GM18907 (cell line): ENCODE data around the gene COA3.

Experiments
- ATAC-seq: cut with Tn5 transposase; IDR thresholded peaks from one replicate; pipeline ENCODE4 v1.9.1; 2021; ENCODE audit warnings: mild to moderate bottlenecking, moderate library complexity; ENCODE audit not compliant: unreplicated experiment

COA3 gene

GRCh38 chr17:42798383-42799380 is at the start of gene COA3, which contains the start of gene CNTD1:
COA3 (minus strand) TSS chr17:42798704; CDS start chr17:42798681, 23 bp downstream.
CNTD1 (plus strand) TSS chr17:42798861; CDS start chr17:42799068, 207 bp downstream.
- ATAC-seq, result peak; percentile 77

GRCh38 chr17:42848093-42848492 is 49.6 kb upstream of the COA3 start:
- no peak for ATAC-seq

GRCh38 chr17:42846594-42847280 is 48.2 kb upstream of the COA3 start:
- ATAC-seq, result no peak

GRCh38 chr17:42845918-42846593 is 47.6 kb upstream of the COA3 start:
- ATAC-seq, result no peak

GRCh38 chr17:42845556-42845917 is 47.0 kb upstream of the COA3 start:
- no peak for ATAC-seq

GRCh38 chr17:42844761-42845555 is 46.5 kb upstream of the COA3 start:
- ATAC-seq, result no peak

- ATAC-seq, result no peak
Measured at GRCh38 chr17:42844271-42844670, 45.8 kb upstream of the COA3 start, which contains the start of gene AOC2. AOC2 (plus strand) TSS chr17:42844580; CDS start chr17:42844627, 47 bp downstream.

GRCh38 chr17:42843358-42843934 is 44.9 kb upstream of the COA3 start:
- no peak for ATAC-seq

- ATAC-seq, result no peak
Measured at GRCh38 chr17:42841975-42842685, 43.6 kb upstream of the COA3 start.

- ATAC-seq, result no peak
Measured at GRCh38 chr17:42835732-42836131, 37.2 kb upstream of the COA3 start.

GRCh38 chr17:42833767-42834422 is 35.4 kb upstream of the COA3 start:
- ATAC-seq, result peak; percentile 2

GRCh38 chr17:42832934-42833766 is 34.6 kb upstream of the COA3 start, which contains the start of gene PSME3:
PSME3 (plus strand) TSS chr17:42833397; CDS start chr17:42833632, 235 bp downstream.
- peak; percentile 87 for ATAC-seq

GRCh38 chr17:42832213-42832933 is 33.9 kb upstream of the COA3 start:
- no peak for ATAC-seq

GRCh38 chr17:42830971-42831370 is 32.5 kb upstream of the COA3 start:
- no peak for ATAC-seq

- no peak for ATAC-seq
Measured at GRCh38 chr17:42827472-42827871, 29.0 kb upstream of the COA3 start.

GRCh38 chr17:42821176-42821575 is 22.7 kb upstream of the COA3 start:
- ATAC-seq, result no peak

GRCh38 chr17:42819939-42820535 is 21.5 kb upstream of the COA3 start:
- ATAC-seq, result no peak
